ENCODE results near the gene ZBTB7C. TPM values are rescaled to one million over a fixed set of nuclear protein-coding genes. Genes with fewer than 3 reads are reported as not detected.

The ZBTB7C gene
- total RNA-seq, 4 donors from 2014 or later, result 5.0 to 14.1 (median 13.3) TPM

- DNase-seq (ENCODE audit: low spot score), result no peak
- no peak for TF ChIP-seq CTCF (IDR thresholded peaks at IDR 0.05)
- ATAC-seq (ENCODE audit: low FRiP score), result no peak
Measured at GRCh38 chr18:48029296-48029986, 379.7 kb downstream of the ZBTB7C start.

- ATAC-seq (ENCODE audit: low FRiP score), result no peak
- no peak for TF ChIP-seq CTCF (IDR thresholded peaks at IDR 0.05)
- DNase-seq (ENCODE audit: low spot score), result no peak
Measured at GRCh38 chr18:48028696-48029095, 380.5 kb downstream of the ZBTB7C start.

GRCh38 chr18:48028081-48028480 is 381.1 kb downstream of the ZBTB7C start:
- no peak for DNase-seq (ENCODE audit: low spot score)
- no peak for TF ChIP-seq CTCF (IDR thresholded peaks at IDR 0.05)
- ATAC-seq (ENCODE audit: low FRiP score), result no peak

- no peak for TF ChIP-seq CTCF (IDR thresholded peaks at IDR 0.05)
- no peak for ATAC-seq (ENCODE audit: low FRiP score)
- DNase-seq (ENCODE audit: low spot score), result no peak
Measured at GRCh38 chr18:48027401-48027963, 381.7 kb downstream of the ZBTB7C start.

GRCh38 chr18:48026216-48026615 is 383.0 kb downstream of the ZBTB7C start:
- ATAC-seq (ENCODE audit: low FRiP score), result no peak
- DNase-seq (ENCODE audit: low spot score), result no peak
- TF ChIP-seq CTCF (IDR thresholded peaks at IDR 0.05), result no peak

- no peak for ATAC-seq (ENCODE audit: low FRiP score)
- TF ChIP-seq CTCF (IDR thresholded peaks at IDR 0.05), result no peak
- no peak for DNase-seq (ENCODE audit: low spot score)
Measured at GRCh38 chr18:48024881-48025660, 384.1 kb downstream of the ZBTB7C start.
